Stimulated activated naive CD8-positive, alpha-beta T cell treated with anti-CD3 and anti-CD28 coated beads, Interleukin-15, amount 100 ng/mL, for 72 hours (primary cell): Measurements from ENCODE around the gene NEAT1.
"Not testable (repeated sequence)": the region's sequence is repeated elsewhere in the genome, so short reads cannot be mapped to it uniquely, and the experiment has no call there.

Source experiments
- ATAC-seq: fragments of 150-1000 bp; cut with Tn5 transposase; 2 replicates; pipeline ENCODE4 v1.10.0; 2021; ENCODE audit warnings: mild to moderate bottlenecking, moderate library complexity
- DNase-seq, 2 donors: peaks; one replicate each; pipeline ENCODE4 v3.0.0; 2021 to 2022
- H3K27ac Mint-ChIP-seq, 2 donors: one replicate each; pipeline ENCODE4 v1.8.0; 2022; ENCODE audit warnings: mild to moderate bottlenecking in 2 of 2, mixed read lengths in 2 of 2, moderate library complexity in 2 of 2
- H3K27me3 Mint-ChIP-seq: one replicate; pipeline ENCODE4 v1.8.0; 2022; ENCODE audit warnings: mixed read lengths
- H3K4me1 Mint-ChIP-seq: one replicate; pipeline ENCODE4 v1.8.0; 2022; ENCODE audit warnings: mild to moderate bottlenecking, mixed read lengths
- H3K4me3 Mint-ChIP-seq, 2 donors: one replicate each; pipeline ENCODE4 v1.8.0; 2022; ENCODE audit warnings: mild to moderate bottlenecking in 2 of 2, mixed read lengths in 2 of 2, moderate library complexity in 1 of 2
- H3K9me3 Mint-ChIP-seq, 2 donors: one replicate each; pipeline ENCODE4 v1.8.0; 2022; ENCODE audit warnings: mixed read lengths in 2 of 2

The NEAT1 gene

DNA sequence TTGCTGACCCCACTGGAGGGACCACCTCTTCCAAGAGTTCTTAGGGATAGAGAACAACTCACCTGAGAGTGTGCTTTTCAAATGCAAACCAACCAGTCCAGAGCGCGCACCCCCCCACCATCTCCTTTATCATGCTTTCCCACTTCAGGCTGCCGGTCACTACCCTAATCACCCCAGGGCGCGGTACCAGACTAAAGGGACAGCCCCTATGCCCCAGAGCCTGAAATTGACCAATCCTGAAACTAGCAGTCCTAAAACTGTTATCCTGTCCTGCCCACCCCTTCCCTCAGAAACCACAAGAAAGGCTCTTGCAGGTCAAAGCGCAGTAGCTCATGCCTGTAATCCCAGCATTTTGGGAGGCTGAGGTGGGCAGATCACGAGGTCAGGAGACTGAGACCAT lies 37.0 kb downstream of the NEAT1 start:
- H3K27ac Mint-ChIP-seq, result no peak overlapping the region
- H3K4me1 Mint-ChIP-seq, result peaks cover 25% of the 10 kb centered on the region
- no peak overlapping the region for H3K4me3 Mint-ChIP-seq
- no peaks in the 10 kb centered on the region for H3K9me3 Mint-ChIP-seq
- ATAC-seq (no peak), DNase-seq (no peak)
- H3K27me3 Mint-ChIP-seq, result no peaks in the 10 kb centered on the region

DNA sequence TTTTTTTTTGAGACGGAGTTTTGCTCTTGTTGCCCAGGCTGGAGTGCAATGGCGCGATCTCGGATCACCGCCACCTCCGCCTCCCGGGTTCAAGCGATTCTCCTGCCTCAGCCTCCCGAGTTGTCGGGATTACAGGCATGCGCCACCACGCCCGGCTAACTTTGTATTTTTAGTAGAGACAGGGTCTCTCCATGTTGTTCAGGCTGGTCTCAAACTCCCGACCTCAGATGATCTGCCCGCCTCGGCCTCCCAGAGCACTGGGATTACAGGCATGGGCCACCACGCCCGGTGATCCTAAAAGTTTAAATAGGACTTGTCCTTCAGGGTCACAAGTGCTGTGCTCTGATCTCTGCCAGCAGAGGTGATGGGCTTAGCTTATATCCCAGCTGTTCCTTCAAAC lies 42.9 kb downstream of the NEAT1 start:
- not testable (repeated sequence) for H3K27ac Mint-ChIP-seq, ATAC-seq, H3K27me3 Mint-ChIP-seq, H3K4me3 Mint-ChIP-seq, H3K9me3 Mint-ChIP-seq, DNase-seq
- H3K4me1 Mint-ChIP-seq, result peaks cover 11% of the 10 kb centered on the region

DNA sequence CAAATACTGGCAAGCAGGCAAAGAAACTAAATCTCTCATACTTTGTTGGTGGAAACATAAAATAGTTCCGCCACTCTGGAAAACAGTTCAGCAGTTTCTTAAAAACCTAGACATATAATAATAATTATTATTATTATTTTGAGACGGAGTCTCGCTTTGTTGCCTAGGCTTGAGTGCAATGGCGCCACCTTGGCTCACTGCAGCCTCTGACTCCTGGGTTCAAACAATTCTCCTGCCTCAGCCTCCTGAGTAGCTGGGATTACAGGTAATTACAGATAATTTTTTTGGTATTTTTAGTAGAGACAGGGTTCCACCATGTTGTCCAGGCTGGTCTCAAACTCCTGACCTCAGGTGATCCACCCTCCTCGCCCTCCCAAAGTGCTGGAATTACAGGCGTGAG lies 44.7 kb downstream of the NEAT1 start:
- H3K27ac Mint-ChIP-seq, ATAC-seq, H3K9me3 Mint-ChIP-seq, DNase-seq, H3K4me3 Mint-ChIP-seq, H3K27me3 Mint-ChIP-seq: not testable (repeated sequence)
- H3K4me1 Mint-ChIP-seq, result peaks cover 28% of the 10 kb centered on the region

DNA sequence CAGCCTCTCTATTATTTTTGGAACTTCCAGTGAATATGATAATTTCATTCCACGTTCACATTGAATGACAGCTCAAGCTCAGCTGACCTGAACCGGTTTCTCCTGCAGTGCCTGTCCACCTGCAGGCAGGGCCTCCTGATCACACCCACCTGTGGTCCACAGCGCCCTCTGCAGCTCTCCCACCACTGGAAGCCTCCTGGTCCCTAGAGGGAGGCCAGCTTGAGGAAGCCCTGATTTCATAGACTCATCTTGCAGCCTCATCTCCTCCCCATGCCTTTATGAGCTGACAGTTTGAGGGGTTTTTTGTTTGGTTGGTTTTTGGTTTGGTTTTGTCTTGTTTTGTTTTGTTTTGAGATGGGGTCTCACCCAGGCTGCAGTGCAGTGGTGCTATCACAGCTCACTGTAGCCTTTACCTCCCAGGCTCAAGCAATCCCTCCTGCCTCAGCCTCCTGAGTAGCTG lies 46.3 kb downstream of the NEAT1 start:
- ATAC-seq (peak; percentile 74), DNase-seq (peak; percentile 42 to 80)
- H3K27me3 Mint-ChIP-seq, result no peaks in the 10 kb centered on the region
- peaks cover 28% of the 10 kb centered on the region for H3K4me1 Mint-ChIP-seq
- no peak overlapping the region for H3K27ac Mint-ChIP-seq
- peak overlapping the region in 1 of 2 donors; percentile 9 for H3K4me3 Mint-ChIP-seq
- H3K9me3 Mint-ChIP-seq, result no peaks in the 10 kb centered on the region

DNA sequence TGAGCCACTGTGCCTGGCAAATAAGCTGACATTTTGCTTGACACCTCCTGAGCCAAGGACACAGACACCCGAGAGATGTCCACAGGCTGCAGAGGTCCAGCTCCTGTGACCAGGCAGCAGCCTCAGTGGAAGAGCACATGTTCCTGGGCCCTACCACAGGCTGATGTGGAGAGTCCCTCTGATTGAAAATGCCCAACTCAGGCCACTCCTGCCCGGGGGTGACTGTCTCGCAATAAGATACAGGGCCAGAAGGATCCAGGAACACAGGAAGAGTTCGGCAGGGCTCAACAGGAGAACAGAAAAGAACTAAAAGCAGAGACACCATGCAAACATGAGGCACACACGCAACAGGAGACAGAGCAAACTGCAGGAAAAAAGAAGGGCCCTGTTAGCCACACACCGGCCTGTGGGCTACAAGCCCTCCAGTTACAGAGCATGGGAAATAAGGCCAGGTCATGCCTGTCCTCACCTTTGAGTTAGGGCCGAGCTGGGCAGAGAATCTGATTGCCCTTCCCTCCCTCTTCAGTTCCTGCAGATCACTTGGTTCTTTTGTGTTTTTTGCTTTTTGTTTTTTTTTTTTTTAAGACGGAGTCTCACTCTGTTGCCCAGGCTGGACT lies 47.9 kb downstream of the NEAT1 start:
- Mint-ChIP-seq H3K4me3 (no peak overlapping the region), H3K9me3 (no peaks in the 10 kb centered on the region), H3K27ac (peak overlapping the region; percentile 54 to 99), H3K27me3 (no peaks in the 10 kb centered on the region), H3K4me1 (peaks cover 31% of the 10 kb centered on the region)
- DNase-seq (no peak), ATAC-seq (no peak)

DNA sequence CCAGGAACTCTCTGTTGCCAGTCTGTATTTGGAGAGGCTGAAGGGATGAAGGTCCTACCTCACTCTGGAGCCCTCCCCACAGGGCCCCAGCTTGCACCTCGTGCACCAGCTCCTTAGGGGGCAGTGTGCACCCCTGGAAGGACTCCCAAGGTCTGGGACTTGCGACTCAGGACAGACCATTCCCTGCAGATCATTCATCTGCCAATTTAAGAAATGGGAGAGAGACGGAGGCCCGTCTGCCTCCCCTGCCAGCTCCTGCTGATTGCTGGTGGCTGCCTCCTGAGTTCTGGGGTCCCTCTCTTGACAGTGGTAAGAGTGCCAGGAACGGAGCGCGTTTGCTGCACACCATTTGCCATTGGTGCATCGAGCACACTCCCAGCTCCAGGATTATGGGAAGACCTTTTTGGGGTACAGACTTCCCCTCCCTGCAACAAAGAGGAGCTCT lies 48.9 kb downstream of the NEAT1 start:
- peak overlapping the region; percentile 99 for H3K27ac Mint-ChIP-seq
- ATAC-seq (peak; percentile 35), DNase-seq (peak in 1 of 2 donors; percentile 34)
- H3K4me1 Mint-ChIP-seq, result peaks cover 41% of the 10 kb centered on the region
- H3K4me3 Mint-ChIP-seq, result peak overlapping the region; percentile 79 to 85
- no peaks in the 10 kb centered on the region for H3K9me3 Mint-ChIP-seq
- H3K27me3 Mint-ChIP-seq, result no peaks in the 10 kb centered on the region

DNA sequence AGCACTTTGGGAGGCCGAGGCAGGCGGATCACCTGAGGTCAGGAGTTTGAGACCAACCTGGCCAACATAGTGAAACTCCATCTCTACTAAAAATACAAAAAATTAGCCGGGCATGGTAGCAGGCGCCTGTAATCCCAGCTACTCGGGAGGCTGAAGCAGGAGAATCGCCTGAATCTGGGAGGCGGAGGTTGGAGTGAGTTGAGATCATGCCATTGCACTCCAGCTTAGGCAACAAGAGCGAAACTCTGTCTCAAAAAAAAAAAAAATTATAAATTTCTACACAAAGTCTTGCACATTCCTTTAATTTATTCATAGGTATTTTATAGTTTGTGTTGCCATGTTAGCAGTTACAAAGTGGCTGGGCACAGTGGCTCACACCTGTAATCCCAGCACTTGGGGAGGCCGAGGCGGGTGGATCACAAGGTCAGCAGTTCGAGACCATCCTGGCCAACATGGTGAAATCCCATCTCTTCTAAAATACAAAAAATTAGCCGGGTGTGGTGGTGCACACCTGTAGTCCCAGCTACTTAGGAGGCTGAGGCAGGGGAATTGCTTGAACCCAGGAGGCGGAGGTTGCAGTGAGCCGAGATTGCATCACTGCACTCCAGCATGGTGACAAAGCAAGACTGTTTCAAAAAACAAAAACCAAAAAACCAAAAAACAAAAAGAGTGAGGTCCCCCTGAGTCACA lies 50.1 kb downstream of the NEAT1 start:
- peak overlapping the region; percentile 99 for H3K27ac Mint-ChIP-seq
- peaks cover 48% of the 10 kb centered on the region for H3K4me1 Mint-ChIP-seq
- H3K9me3 Mint-ChIP-seq, H3K27me3 Mint-ChIP-seq, DNase-seq, ATAC-seq: not testable (repeated sequence)
- peak overlapping the region; percentile 33 to 79 for H3K4me3 Mint-ChIP-seq

DNA sequence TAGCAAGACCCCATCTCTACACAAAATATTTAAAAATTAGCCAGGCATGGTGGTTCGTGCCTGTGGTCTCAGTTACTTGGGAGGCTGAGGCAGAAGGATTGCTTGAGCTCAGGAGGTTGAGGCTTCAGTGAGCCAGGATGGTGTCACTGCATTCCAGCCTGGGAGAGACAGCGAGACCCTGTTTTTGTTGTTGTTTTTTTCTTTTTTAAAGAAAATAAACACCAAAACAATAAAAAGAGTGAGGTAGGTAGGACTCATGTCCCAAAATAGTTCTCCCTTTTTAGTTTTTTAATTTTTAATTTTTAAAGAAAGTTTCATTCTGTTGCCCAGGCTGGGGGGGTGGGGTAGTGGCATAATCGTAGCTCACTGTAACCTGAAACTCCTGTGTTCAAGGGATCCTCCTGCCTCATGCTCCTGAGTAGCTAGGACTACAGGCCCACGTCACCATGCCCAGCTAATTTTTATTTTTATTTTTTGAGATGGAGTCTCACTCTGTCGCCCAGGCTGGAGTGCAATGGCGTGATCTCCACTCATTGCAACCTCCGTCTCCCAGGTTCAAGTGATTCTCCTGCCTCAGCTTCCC lies 50.8 kb downstream of the NEAT1 start:
- DNase-seq (no peak), ATAC-seq (no peak)
- Mint-ChIP-seq H3K4me3 (no peak overlapping the region), H3K27me3 (no peaks in the 10 kb centered on the region), H3K4me1 (peaks cover 51% of the 10 kb centered on the region), H3K9me3 (no peaks in the 10 kb centered on the region), H3K27ac (no peak overlapping the region)

DNA sequence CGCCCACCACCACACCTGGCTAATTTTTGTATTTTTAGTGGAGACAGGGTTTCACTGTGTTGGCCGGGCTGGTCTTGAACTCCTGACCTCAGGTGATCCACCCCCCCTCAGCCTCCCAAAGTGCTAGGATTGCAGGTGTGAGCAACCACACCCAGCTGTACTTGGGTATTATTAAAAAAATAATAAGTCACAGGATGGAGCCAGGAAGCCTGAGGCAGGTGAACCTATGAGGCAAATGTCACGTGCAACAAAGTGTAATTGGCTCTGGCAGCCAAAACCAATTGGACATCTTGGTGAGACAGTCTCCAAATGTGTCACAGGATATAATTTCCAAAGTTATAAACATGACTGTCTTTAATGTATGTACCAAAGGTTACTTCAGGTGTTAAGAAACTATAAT lies 52.3 kb downstream of the NEAT1 start:
- Mint-ChIP-seq H3K4me3 (peak overlapping the region in 1 of 2 donors; percentile 9), H3K9me3 (no peaks in the 10 kb centered on the region), H3K27me3 (no peaks in the 10 kb centered on the region), H3K4me1 (peaks cover 55% of the 10 kb centered on the region), H3K27ac (no peak overlapping the region)
- DNase-seq (no peak), ATAC-seq (no peak)

DNA sequence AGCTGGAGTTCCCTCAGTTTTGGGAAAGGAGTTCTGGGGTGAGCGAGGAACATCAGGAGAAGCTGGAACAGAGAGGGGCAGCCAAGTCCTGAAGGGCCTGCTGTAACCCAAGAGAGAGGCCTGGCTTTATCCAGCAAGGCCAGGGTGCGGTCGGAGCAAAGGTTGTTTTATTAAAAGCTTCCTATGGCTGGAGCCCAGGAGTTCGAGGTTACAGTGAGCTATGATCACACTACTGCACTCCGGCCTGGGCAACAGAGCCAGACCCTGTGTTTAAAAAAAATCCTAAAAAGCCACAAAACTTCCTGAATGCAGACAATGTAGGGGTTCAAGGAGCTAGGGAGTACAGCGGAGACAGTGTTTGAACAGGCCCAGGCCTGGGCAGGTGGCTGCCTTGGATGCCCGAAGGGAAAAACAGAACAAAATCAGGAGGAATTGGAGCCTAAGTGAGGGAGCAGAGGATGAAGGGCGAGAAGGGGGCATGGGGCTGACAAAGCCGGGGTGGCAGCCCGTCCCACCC lies 54.1 kb downstream of the NEAT1 start:
- H3K4me3 Mint-ChIP-seq, result peak overlapping the region; percentile 85 to 93
- H3K27ac Mint-ChIP-seq, result peak overlapping the region; percentile 96 to 98
- no peak for ATAC-seq
- DNase-seq, result no peak
- peaks cover 45% of the 10 kb centered on the region for H3K4me1 Mint-ChIP-seq
- no peaks in the 10 kb centered on the region for H3K9me3 Mint-ChIP-seq
- no peaks in the 10 kb centered on the region for H3K27me3 Mint-ChIP-seq

DNA sequence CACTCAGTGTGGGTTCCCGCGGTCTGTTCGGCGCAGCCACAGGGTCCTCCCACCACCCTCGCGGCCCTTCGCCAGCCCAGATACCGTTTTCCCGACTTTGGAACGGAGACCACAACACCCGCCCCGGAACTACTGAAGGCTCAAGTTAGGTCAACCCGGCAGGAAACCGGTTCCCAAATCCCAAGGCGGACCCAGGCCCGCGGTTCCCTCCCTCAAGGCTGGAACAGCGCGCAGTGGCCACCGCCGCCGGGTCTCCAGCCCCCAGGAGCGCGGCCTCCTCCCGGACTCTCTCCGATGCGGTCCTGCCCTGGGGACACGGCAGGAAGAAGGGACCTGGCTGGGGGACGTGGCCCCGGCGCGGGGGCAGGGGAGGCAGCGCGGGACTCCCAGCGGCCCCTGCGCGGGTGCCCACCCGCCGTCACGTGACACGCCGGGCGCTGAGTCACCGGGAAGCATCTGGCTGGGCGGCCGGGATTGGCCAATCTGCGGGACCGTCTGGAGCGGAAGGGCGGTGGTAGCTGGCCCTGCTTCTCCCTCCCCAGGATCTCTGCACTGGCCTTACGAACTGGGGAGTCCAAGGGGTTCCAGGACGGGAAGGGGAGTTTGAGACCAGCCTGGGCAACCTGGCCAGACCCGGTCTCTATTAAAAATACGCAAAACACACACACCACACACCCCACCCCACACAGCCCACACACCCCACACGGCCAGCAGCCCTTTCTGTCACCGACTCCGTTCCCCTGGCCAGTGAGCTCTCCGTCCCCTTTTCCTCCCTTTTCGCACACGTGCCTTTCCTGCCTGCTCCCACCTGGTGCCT lies 54.8 kb downstream of the NEAT1 start:
- peak; percentile 91 for ATAC-seq
- peak; percentile 79 to 90 for DNase-seq
- Mint-ChIP-seq H3K4me1 (peaks cover 38% of the 10 kb centered on the region), H3K27me3 (no peaks in the 10 kb centered on the region), H3K27ac (peak overlapping the region; percentile 96 to 98), H3K9me3 (no peaks in the 10 kb centered on the region), H3K4me3 (peak overlapping the region; percentile 85 to 93)

DNA sequence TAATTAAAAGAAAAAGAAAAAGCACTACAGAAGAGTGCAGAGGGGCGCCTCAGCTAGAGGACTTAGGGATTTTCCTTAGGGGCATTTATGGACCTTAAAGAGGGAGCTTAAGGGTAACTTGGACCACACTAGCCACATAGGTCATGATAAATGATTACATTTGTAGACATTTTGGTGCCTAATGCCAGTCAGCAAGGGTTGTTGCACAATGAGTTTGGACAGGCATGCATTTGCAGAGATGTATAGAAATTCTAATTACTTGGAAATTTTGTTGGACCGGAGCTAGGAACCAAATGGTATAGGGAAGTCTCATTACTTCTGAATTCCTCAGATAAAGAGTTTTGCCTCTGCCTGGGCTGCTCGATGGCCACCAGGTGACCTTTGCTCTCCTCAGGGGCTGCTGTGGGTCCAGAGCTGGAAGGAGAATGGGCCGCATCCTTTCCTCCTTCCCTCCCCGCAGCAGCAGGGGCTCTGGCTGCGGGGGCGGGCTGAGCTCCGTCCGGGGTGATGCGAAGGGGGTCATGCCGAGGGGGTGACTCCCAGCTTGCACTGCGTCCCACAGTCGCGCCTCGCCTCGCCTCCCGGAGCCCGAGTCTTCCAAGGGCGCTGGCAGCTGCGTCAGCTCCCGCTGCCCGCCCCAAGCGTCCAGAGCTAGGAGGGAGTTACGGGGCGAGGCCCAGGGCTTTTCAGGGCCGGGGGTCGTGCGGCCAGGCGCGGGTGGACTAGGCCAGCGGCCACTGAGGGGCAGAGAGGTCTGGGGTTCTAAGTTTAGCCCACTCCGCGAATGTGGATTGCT lies 56.0 kb downstream of the NEAT1 start:
- Mint-ChIP-seq H3K9me3 (no peaks in the 10 kb centered on the region), H3K4me3 (peak overlapping the region; percentile 21 to 37), H3K27ac (no peak overlapping the region), H3K27me3 (no peaks in the 10 kb centered on the region), H3K4me1 (peaks cover 38% of the 10 kb centered on the region)
- ATAC-seq (no peak), DNase-seq (no peak)

DNA sequence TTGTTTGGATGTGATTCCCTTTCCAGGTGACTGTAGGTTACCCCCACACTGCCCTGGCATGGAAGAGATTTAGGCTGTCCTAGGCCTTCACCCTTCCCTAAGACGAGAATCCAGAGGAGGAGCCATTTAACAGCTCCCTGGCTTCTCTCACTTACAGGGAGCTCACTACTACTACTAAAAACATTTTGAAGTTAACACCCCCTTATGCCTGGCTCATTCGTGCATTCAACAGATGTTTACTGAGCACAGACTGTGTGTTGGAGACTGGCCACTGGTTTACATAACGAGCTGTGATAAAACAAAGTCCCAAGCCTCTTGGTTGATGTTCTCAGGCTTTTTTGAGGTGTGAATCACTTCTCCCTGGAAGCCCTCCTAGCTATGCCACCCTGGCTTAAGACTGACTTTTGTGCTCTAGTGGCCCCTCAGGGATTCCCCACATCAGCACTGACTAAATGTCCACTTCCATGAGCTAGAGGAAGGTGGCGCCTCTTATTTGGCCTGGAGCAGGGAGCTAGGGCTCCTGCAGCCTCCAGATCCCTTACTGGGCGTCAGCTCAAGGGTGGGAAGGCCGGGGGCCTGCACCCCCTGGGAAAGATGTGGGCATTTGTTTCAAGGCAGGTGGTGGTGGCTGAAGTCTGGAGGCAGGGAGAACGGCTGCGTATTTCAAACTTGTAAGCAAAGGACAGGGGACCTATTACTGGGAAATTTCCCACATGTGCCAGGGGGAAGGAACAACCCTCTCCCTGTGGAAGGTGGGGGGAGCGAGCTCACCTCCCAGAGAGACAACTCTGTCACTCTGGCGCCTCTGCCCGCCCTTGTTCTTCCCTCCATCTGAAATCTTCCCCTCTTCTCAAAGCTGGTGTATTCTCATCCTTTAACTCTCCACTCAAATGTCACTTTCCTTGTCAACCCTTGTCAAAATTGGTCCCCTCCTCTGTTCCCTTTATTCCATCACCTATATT lies 56.9 kb downstream of the NEAT1 start:
- Mint-ChIP-seq H3K27ac (peak overlapping the region in 1 of 2 donors; percentile 77), H3K9me3 (no peaks in the 10 kb centered on the region)

More for the DNA sequence above, 56.9 kb downstream of the NEAT1 start:
- no peaks in the 10 kb centered on the region for H3K27me3 Mint-ChIP-seq
- ATAC-seq, result no peak
- peaks cover 38% of the 10 kb centered on the region for H3K4me1 Mint-ChIP-seq
- no peak overlapping the region for H3K4me3 Mint-ChIP-seq
- DNase-seq, result no peak
